HG02678 (cell line): ENCODE data around the gene UNCX.
"Not testable (repeated sequence)": the region's sequence is repeated elsewhere in the genome, so short reads cannot be mapped to it uniquely, and the experiment has no call there.

ENCODE experiments used
- ATAC-seq: cut with Tn5 transposase; IDR thresholded peaks from one replicate; pipeline ENCODE4 v1.9.1; 2021; ENCODE audit warnings: mild to moderate bottlenecking, moderate library complexity; ENCODE audit not compliant: unreplicated experiment

UNCX gene

GRCh38 chr7:1255080-1255816 lies 22.6 kb downstream of the UNCX start:
- no peak for ATAC-seq

GRCh38 chr7:1255817-1256340 lies 23.2 kb downstream of the UNCX start:
- no peak for ATAC-seq

- no peak for ATAC-seq
Observed at GRCh38 chr7:1256621-1257020, 23.9 kb downstream of the UNCX start.

GRCh38 chr7:1257221-1257620 lies 24.5 kb downstream of the UNCX start:
- ATAC-seq = no peak

GRCh38 chr7:1257863-1258262 lies 25.2 kb downstream of the UNCX start:
- ATAC-seq = no peak

- no peak for ATAC-seq
Observed at GRCh38 chr7:1259621-1260243, 27.1 kb downstream of the UNCX start.

GRCh38 chr7:1260244-1260635 lies 27.6 kb downstream of the UNCX start:
- no peak for ATAC-seq

- not testable (repeated sequence) for ATAC-seq
Observed at GRCh38 chr7:1261036-1261435, 28.4 kb downstream of the UNCX start.

- ATAC-seq = no peak
Observed at GRCh38 chr7:1262441-1262840, 29.8 kb downstream of the UNCX start.

- no peak for ATAC-seq
Observed at GRCh38 chr7:1263391-1263951, 30.8 kb downstream of the UNCX start.

- ATAC-seq = no peak
Observed at GRCh38 chr7:1264345-1265280, 31.9 kb downstream of the UNCX start.

GRCh38 chr7:1267016-1267900 lies 34.6 kb downstream of the UNCX start:
- no peak for ATAC-seq

- ATAC-seq = no peak
Observed at GRCh38 chr7:1268076-1268815, 35.6 kb downstream of the UNCX start.

- ATAC-seq = no peak
Observed at GRCh38 chr7:1268866-1269265, 36.2 kb downstream of the UNCX start.

- ATAC-seq = no peak
Observed at GRCh38 chr7:1269336-1269890, 36.7 kb downstream of the UNCX start.

GRCh38 chr7:1270181-1270580 lies 37.5 kb downstream of the UNCX start:
- no peak for ATAC-seq

- ATAC-seq = no peak
Observed at GRCh38 chr7:1271046-1271445, 38.4 kb downstream of the UNCX start.

GRCh38 chr7:1271656-1272055 lies 39.0 kb downstream of the UNCX start:
- ATAC-seq = no peak

GRCh38 chr7:1272136-1272535 lies 39.5 kb downstream of the UNCX start:
- not testable (repeated sequence) for ATAC-seq
